ENCODE measurements around the gene MAGEL2.
"Not testable (repeated sequence)": the region's sequence is repeated elsewhere in the genome, so short reads cannot be mapped to it uniquely, and the experiment has no call there.

MAGEL2 gene

GRCh38 chr15:23606226-23606625 is 41.4 kb downstream of the MAGEL2 start:
- no peak for DNase-seq
- no peak overlapping the region for H3K4me3 ChIP-seq

GRCh38 chr15:23602124-23602523 is 45.5 kb downstream of the MAGEL2 start:
- Histone ChIP-seq H3K27ac (no peak overlapping the region), H3K36me3 (no peaks in the 10 kb centered on the region), H3K9me3 (no peaks in the 10 kb centered on the region), H3K4me3 (no peak overlapping the region), H3K4me1 (no peaks in the 10 kb centered on the region), H3K27me3 (no peaks in the 10 kb centered on the region)
- TF ChIP-seq, protein P1, sequence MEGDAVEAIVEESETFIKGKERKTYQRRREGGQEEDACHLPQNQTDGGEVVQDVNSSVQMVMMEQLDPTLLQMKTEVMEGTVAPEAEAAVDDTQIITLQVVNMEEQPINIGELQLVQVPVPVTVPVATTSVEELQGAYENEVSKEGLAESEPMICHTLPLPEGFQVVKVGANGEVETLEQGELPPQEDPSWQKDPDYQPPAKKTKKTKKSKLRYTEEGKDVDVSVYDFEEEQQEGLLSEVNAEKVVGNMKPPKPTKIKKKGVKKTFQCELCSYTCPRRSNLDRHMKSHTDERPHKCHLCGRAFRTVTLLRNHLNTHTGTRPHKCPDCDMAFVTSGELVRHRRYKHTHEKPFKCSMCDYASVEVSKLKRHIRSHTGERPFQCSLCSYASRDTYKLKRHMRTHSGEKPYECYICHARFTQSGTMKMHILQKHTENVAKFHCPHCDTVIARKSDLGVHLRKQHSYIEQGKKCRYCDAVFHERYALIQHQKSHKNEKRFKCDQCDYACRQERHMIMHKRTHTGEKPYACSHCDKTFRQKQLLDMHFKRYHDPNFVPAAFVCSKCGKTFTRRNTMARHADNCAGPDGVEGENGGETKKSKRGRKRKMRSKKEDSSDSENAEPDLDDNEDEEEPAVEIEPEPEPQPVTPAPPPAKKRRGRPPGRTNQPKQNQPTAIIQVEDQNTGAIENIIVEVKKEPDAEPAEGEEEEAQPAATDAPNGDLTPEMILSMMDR (IDR thresholded peaks at IDR 0.05): no peak
- intact Hi-C loops (cut with DNase I; ENCODE audit: low total_unique reads): no loop called here
- no peak for DNase-seq

More at GRCh38 chr15:23606226-23606625, 41.4 kb downstream of the MAGEL2 start:
- H3K9me3 ChIP-seq: no peaks in the 10 kb centered on the region
- no peaks in the 10 kb centered on the region for H3K27me3 ChIP-seq
- TF ChIP-seq, protein P1 (IDR thresholded peaks at IDR 0.05): no peak
- H3K36me3 ChIP-seq: no peaks in the 10 kb centered on the region
- intact Hi-C loops (cut with DNase I; ENCODE audit: low total_unique reads): no loop called here
- H3K27ac ChIP-seq: no peak overlapping the region
- no peaks in the 10 kb centered on the region for H3K4me1 ChIP-seq

- TF ChIP-seq, protein P1 (IDR thresholded peaks at IDR 0.05): no peak
- Histone ChIP-seq H3K4me3 (no peak overlapping the region), H3K4me1 (no peaks in the 10 kb centered on the region), H3K9me3 (no peaks in the 10 kb centered on the region), H3K36me3 (no peaks in the 10 kb centered on the region), H3K27me3 (no peaks in the 10 kb centered on the region), H3K27ac (no peak overlapping the region)
- DNase-seq: no peak
- intact Hi-C loops (cut with DNase I; ENCODE audit: low total_unique reads): no loop called here
These were observed 48.6 kb downstream of the MAGEL2 start for GRCh38 chr15:23599053-23599452.

GRCh38 chr15:23597278-23597677 is 50.4 kb downstream of the MAGEL2 start:
- DNase-seq; H3K4me3 ChIP-seq; intact Hi-C loops (cut with DNase I; ENCODE audit: low total_unique reads); H3K4me1 ChIP-seq; H3K9me3 ChIP-seq; H3K36me3 ChIP-seq; H3K27me3 ChIP-seq; H3K27ac ChIP-seq: not testable (repeated sequence)

GRCh38 chr15:23596736-23597135 is 50.9 kb downstream of the MAGEL2 start:
- Histone ChIP-seq H3K4me3 (no peak overlapping the region), H3K27me3 (no peaks in the 10 kb centered on the region), H3K36me3 (no peaks in the 10 kb centered on the region), H3K9me3 (no peaks in the 10 kb centered on the region), H3K4me1 (no peaks in the 10 kb centered on the region), H3K27ac (no peak overlapping the region)
- intact Hi-C loops (cut with DNase I; ENCODE audit: low total_unique reads): no loop called here
- no peak for DNase-seq
- TF ChIP-seq, protein P1 (IDR thresholded peaks at IDR 0.05): no peak

GRCh38 chr15:23595368-23595767 is 52.3 kb downstream of the MAGEL2 start:
- Histone ChIP-seq H3K4me1 (no peaks in the 10 kb centered on the region), H3K9me3 (no peaks in the 10 kb centered on the region), H3K4me3 (no peak overlapping the region), H3K36me3 (no peaks in the 10 kb centered on the region), H3K27me3 (no peaks in the 10 kb centered on the region), H3K27ac (no peak overlapping the region)
- no peak for DNase-seq
- intact Hi-C loops (cut with DNase I; ENCODE audit: low total_unique reads): no loop called here
- TF ChIP-seq, protein P1 (IDR thresholded peaks at IDR 0.05): no peak
